Lower lobe of right lung (tissue), 2 donors: ENCODE results near the gene TRAPPC3. TPM values are rescaled to one million over a fixed set of nuclear protein-coding genes. Genes with fewer than 3 reads are reported as not detected.

ENCODE experiments used
- ATAC-seq, 2 donors: fragments of 200-7000 bp; cut with Tn5 transposase; one replicate each; pipeline ENCODE4 v1.9.1; 2020 to 2022; ENCODE audit warnings: mild to moderate bottlenecking in 2 of 2, moderate library complexity in 2 of 2
- DNase-seq: peaks from one replicate; pipeline ENCODE4 v3.0.0-alpha.2; 2020
- H3K27ac ChIP-seq: fragments of 200-600 bp; one replicate; pipeline ENCODE4 v1.8.0; 2022
- H3K27me3 ChIP-seq: fragments of 200-600 bp; one replicate; pipeline ENCODE4 v1.8.0; 2022; ENCODE audit warnings: low read depth
- H3K36me3 ChIP-seq: fragments of 200-600 bp; one replicate; pipeline ENCODE4 v1.8.0; 2022; ENCODE audit warnings: mild to moderate bottlenecking
- H3K4me1 ChIP-seq: fragments of 200-600 bp; one replicate; pipeline ENCODE4 v1.8.0; 2022
- H3K4me3 ChIP-seq: fragments of 200-600 bp; one replicate; pipeline ENCODE4 v1.8.0; 2022; ENCODE audit warnings: mild to moderate bottlenecking
- H3K9me3 ChIP-seq: fragments of 200-600 bp; one replicate; pipeline ENCODE4 v1.8.0; 2022
- CTCF ChIP-seq: fragments of 200-600 bp; IDR thresholded peaks from one replicate; pipeline ENCODE4 v1.8.0; 2022; ENCODE audit warnings: antibody characterized with exemption, mild to moderate bottlenecking
- intact Hi-C: fragments of 100-400 bp; cut with DNase I; formaldehyde crosslinking; loops from one replicate; pipeline ENCODE4 v1.11.0; 2022
- total RNA-seq: library from RNA; stranded (reverse); fragmentation: NEBNext Ultra II Directional; extraction: Animal tissue kit (Norgen Biotek cat#: 25700); gene quantifications from one replicate; pipeline ENCODE4 v1.2.1, GENCODE V29; 2021
- donor health status: DM: no; HTN: yes; CAD: no; lungs with severe emphysema.

The TRAPPC3 gene
- total RNA-seq, 1 donor from 2014 or later = 60.3 TPM

- DNase-seq = no peak
- Histone ChIP-seq H3K4me3 (no peak overlapping the region), H3K27me3 (no peaks in the 10 kb centered on the region), H3K27ac (no peak overlapping the region), H3K9me3 (no peaks in the 10 kb centered on the region), H3K4me1 (peaks cover 37% of the 10 kb centered on the region), H3K36me3 (peaks cover 17% of the 10 kb centered on the region)
- ATAC-seq = no peak
- no peak for TF ChIP-seq CTCF
- intact Hi-C loops = no loop called here
Measured at GRCh38 chr1:36143424-36143823, 5.9 kb downstream of the TRAPPC3 start.

- peaks cover 30% of the 10 kb centered on the region for H3K36me3 ChIP-seq
- DNase-seq (no peak), ATAC-seq (peak; percentile 42 to 49)
- TF ChIP-seq CTCF = no peak
- H3K4me1 ChIP-seq = peaks cover 25% of the 10 kb centered on the region
- H3K9me3 ChIP-seq = no peaks in the 10 kb centered on the region
- H3K4me3 ChIP-seq = no peak overlapping the region
- intact Hi-C loops = no loop called here
- no peaks in the 10 kb centered on the region for H3K27me3 ChIP-seq
- peak overlapping the region; percentile 21 for H3K27ac ChIP-seq
Measured at GRCh38 chr1:36142121-36142520, 7.2 kb downstream of the TRAPPC3 start.

DNA sequence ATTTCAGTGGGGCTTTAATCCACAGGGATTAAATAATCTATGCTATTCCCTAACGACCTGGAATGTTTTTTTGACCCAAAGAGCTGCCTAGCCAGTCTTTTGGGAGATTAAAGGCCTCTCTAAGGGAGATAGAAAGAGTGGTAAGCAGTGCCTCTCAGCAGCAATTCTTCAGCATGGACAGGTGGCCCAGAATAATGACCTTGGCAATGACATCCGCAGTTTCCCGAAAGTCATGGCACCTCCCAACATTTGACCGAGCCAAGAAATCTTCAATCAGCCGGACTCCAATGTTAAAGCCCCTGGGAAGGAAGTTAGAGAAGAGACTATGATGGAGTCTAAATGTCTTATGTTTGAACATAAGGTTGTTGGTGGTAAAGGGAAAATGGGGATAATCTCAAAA lies 9.8 kb downstream of the TRAPPC3 start:
- no peaks in the 10 kb centered on the region for H3K9me3 ChIP-seq
- H3K4me3 ChIP-seq = no peak overlapping the region
- DNase-seq (no peak), ATAC-seq (no peak)
- intact Hi-C loops = no loop called here
- no peaks in the 10 kb centered on the region for H3K27me3 ChIP-seq
- no peak overlapping the region for H3K27ac ChIP-seq
- peaks cover 42% of the 10 kb centered on the region for H3K36me3 ChIP-seq
- no peak for TF ChIP-seq CTCF
- peaks cover 43% of the 10 kb centered on the region for H3K4me1 ChIP-seq

DNA sequence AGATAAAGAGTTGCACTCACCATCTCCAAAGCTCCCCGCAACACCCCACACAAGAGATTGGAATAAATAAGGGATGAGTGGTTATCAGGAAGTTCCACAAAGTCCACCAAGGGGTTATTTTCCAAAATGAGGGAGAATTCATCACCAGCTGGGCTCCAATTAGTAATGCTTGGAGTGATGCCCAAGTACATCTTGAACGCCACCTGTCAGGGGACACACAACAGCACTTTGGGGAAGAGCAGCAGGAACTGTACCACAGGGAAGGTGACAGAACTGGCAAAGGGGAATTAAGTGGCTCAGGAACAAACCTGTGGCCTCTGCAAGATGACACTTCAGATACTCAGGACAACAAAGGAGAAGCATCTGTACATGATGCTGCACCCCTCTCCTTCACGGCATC lies 11.5 kb downstream of the TRAPPC3 start:
- no peaks in the 10 kb centered on the region for H3K9me3 ChIP-seq
- H3K27me3 ChIP-seq = no peaks in the 10 kb centered on the region
- DNase-seq = no peak
- H3K4me3 ChIP-seq = no peak overlapping the region
- no peak overlapping the region for H3K27ac ChIP-seq
- intact Hi-C loops = no loop called here
- H3K36me3 ChIP-seq = peaks cover 42% of the 10 kb centered on the region
- ATAC-seq = no peak
- H3K4me1 ChIP-seq = peaks cover 35% of the 10 kb centered on the region
- TF ChIP-seq CTCF = no peak

DNA sequence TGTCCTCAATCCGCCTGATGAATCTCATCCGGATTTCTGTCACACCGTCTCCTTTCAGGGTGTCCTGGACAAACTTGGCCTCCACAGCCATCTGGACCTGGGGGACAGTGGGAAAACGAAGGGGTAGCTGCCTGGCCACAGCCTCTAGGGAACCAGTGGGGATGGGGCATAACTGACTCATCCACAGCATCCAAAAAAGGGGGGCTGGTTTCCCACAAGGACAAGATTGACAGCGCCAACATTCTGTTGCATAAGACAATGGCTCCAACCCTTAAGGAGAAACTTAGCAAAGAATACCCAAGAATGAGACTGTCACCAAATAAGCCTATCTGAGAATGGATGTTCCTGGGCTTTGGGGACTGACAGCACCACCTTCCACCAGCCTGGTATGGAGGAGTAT lies 12.1 kb downstream of the TRAPPC3 start:
- no peak overlapping the region for H3K4me3 ChIP-seq
- peaks cover 29% of the 10 kb centered on the region for H3K4me1 ChIP-seq
- H3K9me3 ChIP-seq = no peaks in the 10 kb centered on the region
- no peak for TF ChIP-seq CTCF
- ATAC-seq (no peak), DNase-seq (no peak)
- H3K27ac ChIP-seq = no peak overlapping the region
- intact Hi-C loops = no loop called here
- H3K27me3 ChIP-seq = no peaks in the 10 kb centered on the region
- H3K36me3 ChIP-seq = peaks cover 42% of the 10 kb centered on the region

DNA sequence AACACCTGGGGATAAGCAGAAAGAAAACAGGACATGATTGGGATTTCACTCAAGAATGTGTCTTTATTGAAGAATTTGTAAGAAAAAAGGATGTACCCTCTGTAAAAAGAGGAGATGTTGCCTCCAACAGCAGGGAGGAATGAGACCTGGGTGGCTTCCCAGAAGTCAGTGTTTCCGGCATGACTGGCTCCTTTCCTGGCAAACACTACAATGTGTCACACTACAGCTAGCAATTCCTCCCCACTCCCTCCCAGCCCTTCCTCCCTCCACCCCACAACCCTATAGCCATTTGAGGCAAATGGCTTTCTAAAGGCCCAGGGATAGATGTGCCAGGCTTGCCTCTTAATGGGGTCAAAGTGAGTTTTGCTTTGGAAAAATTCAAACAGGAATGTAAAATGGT lies 12.8 kb downstream of the TRAPPC3 start:
- peaks cover 23% of the 10 kb centered on the region for H3K4me1 ChIP-seq
- TF ChIP-seq CTCF = no peak
- no peaks in the 10 kb centered on the region for H3K9me3 ChIP-seq
- no peaks in the 10 kb centered on the region for H3K27me3 ChIP-seq
- intact Hi-C loops = no loop called here
- ATAC-seq = peak; percentile 35 to 77
- H3K36me3 ChIP-seq = peaks cover 42% of the 10 kb centered on the region
- peak overlapping the region; percentile 31 for H3K27ac ChIP-seq
- DNase-seq = no peak
- H3K4me3 ChIP-seq = no peak overlapping the region
